GM12801 (cell line): Measurements from ENCODE around the gene IFI30.

Source experiments
- CTCF ChIP-seq: IDR thresholded peaks from one replicate; pipeline ENCODE4 v1.5.1; 2011; ENCODE audit warnings: control low read depth; ENCODE audit not compliant: insufficient read length; ENCODE audit errors: extremely low read depth

The IFI30 gene

DNA sequence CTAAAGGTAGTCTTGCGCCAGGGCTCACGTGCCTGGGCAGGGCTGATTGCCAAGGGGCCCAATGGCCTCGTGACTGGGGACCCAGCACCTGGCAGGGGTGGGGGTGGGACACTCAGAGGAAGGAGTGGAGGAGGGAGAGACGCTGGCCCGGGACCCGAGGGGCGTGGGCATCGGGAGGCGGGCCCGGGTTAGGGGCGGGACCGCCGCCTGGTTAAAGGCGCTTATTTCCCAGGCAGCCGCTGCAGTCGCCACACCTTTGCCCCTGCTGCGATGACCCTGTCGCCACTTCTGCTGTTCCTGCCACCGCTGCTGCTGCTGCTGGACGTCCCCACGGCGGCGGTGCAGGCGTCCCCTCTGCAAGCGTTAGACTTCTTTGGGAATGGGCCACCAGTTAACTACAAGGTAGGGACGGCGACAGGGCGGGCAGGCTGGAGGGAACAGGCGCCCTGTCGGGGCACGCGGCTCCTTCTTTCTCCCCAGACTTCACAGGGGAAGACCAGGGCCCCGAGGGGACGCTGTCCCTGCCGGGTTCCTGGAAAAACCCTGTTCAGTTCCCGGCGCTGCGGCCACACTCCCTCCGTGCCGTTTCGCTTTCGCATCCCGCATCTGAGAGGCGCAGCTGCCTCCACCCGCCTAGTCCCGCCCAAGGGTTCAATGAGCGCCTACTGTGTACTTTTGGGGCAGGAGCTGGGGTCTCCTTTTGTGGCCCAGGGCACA is at the start of gene IFI30:
IFI30 (plus strand) TSS at position 242 of the 717 bp plus-strand sequence; CDS start at position 271, 29 bp downstream.
- TF ChIP-seq CTCF, result no peak

GRCh38 chr19:18123819-18124218 is 49.8 kb upstream of the IFI30 start:
- TF ChIP-seq CTCF, result no peak

- TF ChIP-seq CTCF, result no peak
Measured at GRCh38 chr19:18126097-18126496, 47.5 kb upstream of the IFI30 start.

- no peak for TF ChIP-seq CTCF
Measured at GRCh38 chr19:18128044-18128443, 45.6 kb upstream of the IFI30 start.

GRCh38 chr19:18128805-18129204 is 44.8 kb upstream of the IFI30 start:
- TF ChIP-seq CTCF, result no peak

- TF ChIP-seq CTCF, result no peak
Measured at GRCh38 chr19:18130523-18131242, 42.9 kb upstream of the IFI30 start.

- TF ChIP-seq CTCF, result no peak
Measured at GRCh38 chr19:18131841-18132596, 41.6 kb upstream of the IFI30 start.
